ENCODE measurements around the gene SERTAD1.

SERTAD1 gene

DNA sequence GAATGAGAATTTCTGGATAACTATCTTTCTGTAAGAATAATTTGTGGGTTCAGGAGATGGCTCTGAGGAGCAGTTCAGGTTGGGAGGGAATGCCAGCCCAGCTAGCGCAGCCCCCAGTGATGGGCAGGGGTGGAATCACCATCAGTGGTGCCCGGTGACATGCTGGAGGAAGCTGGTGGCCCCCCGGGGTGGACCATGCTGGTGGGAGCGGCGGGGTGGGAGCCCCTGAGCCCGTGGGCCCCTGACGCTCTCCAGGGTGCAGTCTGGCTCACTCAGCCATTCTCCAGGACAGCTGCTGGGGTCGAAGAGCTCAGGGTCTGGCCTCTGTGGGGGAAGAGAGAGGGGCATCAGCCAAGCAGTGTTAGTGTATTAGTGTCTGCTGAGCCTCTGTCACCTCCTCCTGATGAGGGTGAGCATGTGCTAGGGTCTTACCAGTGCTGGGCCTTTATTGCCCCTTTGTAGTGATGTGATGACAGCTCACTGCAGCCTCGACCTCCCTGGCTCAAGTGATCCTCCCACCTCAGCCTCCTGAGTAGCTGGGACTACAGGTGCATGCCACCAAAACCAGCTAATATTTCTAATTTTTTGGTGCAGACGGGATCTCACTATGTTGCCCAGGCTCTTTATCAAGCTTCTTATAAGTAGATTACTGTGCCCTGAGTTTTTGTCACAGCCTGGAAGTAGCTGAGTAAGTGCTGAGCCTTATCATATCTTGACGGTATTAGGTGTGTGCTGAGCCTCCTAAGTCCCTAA is 46.2 kb downstream of the SERTAD1 start:
- TF ChIP-seq, protein P1, sequence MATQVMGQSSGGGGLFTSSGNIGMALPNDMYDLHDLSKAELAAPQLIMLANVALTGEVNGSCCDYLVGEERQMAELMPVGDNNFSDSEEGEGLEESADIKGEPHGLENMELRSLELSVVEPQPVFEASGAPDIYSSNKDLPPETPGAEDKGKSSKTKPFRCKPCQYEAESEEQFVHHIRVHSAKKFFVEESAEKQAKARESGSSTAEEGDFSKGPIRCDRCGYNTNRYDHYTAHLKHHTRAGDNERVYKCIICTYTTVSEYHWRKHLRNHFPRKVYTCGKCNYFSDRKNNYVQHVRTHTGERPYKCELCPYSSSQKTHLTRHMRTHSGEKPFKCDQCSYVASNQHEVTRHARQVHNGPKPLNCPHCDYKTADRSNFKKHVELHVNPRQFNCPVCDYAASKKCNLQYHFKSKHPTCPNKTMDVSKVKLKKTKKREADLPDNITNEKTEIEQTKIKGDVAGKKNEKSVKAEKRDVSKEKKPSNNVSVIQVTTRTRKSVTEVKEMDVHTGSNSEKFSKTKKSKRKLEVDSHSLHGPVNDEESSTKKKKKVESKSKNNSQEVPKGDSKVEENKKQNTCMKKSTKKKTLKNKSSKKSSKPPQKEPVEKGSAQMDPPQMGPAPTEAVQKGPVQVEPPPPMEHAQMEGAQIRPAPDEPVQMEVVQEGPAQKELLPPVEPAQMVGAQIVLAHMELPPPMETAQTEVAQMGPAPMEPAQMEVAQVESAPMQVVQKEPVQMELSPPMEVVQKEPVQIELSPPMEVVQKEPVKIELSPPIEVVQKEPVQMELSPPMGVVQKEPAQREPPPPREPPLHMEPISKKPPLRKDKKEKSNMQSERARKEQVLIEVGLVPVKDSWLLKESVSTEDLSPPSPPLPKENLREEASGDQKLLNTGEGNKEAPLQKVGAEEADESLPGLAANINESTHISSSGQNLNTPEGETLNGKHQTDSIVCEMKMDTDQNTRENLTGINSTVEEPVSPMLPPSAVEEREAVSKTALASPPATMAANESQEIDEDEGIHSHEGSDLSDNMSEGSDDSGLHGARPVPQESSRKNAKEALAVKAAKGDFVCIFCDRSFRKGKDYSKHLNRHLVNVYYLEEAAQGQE (IDR thresholded peaks at IDR 0.05; ENCODE audit: insufficient read depth in 1 of 2, low read depth in 2 of 2, low read length in 2 of 2), result no peak
- TF ChIP-seq TAF1 (IDR thresholded peaks at IDR 0.05; ENCODE audit: borderline replicate concordance, insufficient read depth, low read length) (no peak), POLR2AphosphoS5 (IDR thresholded peaks at IDR 0.05; ENCODE audit: low read depth, low read length) (no peak), FOXP2 (optimal IDR thresholded peaks at IDR 0.05; ENCODE audit: borderline replicate concordance, extremely low read depth, extremely low read length, insufficient read depth) (no peak)

DNA sequence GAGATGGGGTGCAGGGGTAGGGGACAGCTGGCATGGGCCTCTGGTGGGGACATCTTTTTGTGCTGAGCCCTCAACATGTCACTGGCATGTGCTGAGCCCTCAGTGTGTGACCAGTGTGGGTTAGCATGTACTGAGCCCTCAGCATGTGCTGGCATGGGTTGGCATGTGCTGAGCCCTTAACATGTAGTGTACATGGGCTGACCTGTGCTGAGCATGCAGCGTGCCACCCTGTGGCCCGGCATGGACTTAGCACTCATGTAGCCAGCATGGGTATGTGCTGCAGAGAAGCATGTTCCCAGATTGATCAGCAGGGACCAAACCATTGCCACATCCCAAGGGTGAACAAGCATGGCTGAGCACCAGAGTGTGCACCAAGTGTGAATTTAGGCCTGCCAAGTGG is 47.3 kb downstream of the SERTAD1 start:
- no peak for TF ChIP-seq POLR2AphosphoS5 (IDR thresholded peaks at IDR 0.05; ENCODE audit: low read depth, low read length)
- TF ChIP-seq FOXP2 (optimal IDR thresholded peaks at IDR 0.05; ENCODE audit: borderline replicate concordance, extremely low read depth, extremely low read length, insufficient read depth), result no peak
- no peak for TF ChIP-seq SIN3A (IDR thresholded peaks at IDR 0.05; ENCODE audit: borderline replicate concordance, insufficient read depth, low read length)
- TF ChIP-seq, protein P1 (IDR thresholded peaks at IDR 0.05; ENCODE audit: insufficient read depth in 1 of 2, low read depth in 2 of 2, low read length in 2 of 2), result no peak
- TF ChIP-seq TAF1 (IDR thresholded peaks at IDR 0.05; ENCODE audit: borderline replicate concordance, insufficient read depth, low read length), result no peak

DNA sequence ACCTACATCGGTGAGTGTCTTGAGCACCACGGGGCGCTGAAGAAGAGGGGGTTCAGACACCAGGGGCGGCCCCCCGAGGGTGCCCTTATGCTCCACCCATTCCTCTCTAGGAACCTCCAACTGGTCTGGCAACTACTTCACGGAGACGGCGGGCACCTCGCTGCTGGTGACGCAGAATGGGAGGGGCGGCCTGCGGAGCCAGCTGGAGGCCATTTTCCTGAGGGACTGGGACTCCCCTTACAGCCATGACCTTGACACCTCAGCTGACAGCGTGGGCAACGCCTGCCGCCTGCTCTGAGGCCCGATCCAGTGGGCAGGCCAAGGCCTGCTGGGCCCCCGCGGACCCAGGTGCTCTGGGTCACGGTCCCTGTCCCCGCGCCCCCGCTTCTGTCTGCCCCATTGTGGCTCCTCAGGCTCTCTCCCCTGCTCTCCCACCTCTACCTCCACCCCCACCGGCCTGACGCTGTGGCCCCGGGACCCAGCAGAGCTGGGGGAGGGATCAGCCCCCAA is 47.9 kb downstream of the SERTAD1 start:
- TF ChIP-seq, protein P1 (IDR thresholded peaks at IDR 0.05; ENCODE audit: insufficient read depth in 1 of 2, low read depth in 2 of 2, low read length in 2 of 2), result no peak
- no peak for TF ChIP-seq POLR2AphosphoS5 (IDR thresholded peaks at IDR 0.05; ENCODE audit: low read depth, low read length)
- TF ChIP-seq TAF1 (IDR thresholded peaks at IDR 0.05; ENCODE audit: borderline replicate concordance, insufficient read depth, low read length), result no peak
- TF ChIP-seq FOXP2 (optimal IDR thresholded peaks at IDR 0.05; ENCODE audit: borderline replicate concordance, extremely low read depth, extremely low read length, insufficient read depth), result no peak
- no peak for TF ChIP-seq SIN3A (IDR thresholded peaks at IDR 0.05; ENCODE audit: borderline replicate concordance, insufficient read depth, low read length)

DNA sequence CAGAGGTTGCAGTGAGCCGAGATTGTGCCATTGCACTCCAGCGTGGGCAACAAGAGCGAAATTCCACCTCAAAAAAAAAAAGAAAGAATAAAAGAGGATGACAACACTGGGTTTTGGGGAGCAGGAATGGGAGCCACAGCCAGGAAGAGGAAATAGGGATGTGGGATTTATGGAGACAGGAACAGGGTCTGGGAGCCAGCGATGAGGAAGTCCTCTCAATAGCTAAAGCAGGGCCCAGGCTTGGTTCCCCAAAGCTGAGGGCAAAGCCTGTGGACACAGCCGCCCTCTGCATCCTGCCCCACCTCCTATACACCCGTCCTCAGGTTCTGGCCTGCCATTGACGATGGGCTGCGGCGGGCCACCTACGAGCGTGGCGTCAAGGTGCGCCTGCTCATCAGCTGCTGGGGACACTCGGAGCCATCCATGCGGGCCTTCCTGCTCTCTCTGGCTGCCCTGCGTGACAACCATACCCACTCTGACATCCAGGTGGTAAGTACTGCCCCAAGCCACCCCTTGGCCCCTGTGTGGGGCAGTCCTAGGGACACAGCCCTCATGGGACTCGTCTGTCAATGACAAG is 49.4 kb downstream of the SERTAD1 start:
- TF ChIP-seq TAF1 (IDR thresholded peaks at IDR 0.05; ENCODE audit: borderline replicate concordance, insufficient read depth, low read length), result no peak
- no peak for TF ChIP-seq FOXP2 (optimal IDR thresholded peaks at IDR 0.05; ENCODE audit: borderline replicate concordance, extremely low read depth, extremely low read length, insufficient read depth)

DNA sequence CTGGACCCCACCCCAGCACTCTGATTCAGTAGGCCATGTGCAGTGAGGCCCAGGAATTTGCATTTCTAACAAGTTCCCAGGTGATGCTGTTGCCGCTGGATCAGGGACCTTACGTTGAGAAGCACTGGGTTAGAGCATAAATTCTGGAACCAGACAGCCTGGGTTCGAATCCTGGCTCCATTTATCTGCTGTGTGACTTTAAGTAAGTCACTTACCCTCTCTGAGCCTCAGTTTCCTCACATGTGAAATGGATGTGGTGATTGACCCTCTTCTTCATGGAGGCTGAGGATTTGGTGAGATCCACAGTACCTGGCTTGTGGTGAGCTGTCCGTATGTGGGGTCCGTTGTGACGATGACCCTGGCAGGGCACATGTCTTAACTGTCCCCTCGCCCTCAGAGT is 51.7 kb downstream of the SERTAD1 start:
- TF ChIP-seq TAF1 (IDR thresholded peaks at IDR 0.05; ENCODE audit: borderline replicate concordance, insufficient read depth, low read length) (no peak), FOXP2 (optimal IDR thresholded peaks at IDR 0.05; ENCODE audit: borderline replicate concordance, extremely low read depth, extremely low read length, insufficient read depth) (no peak), SIN3A (IDR thresholded peaks at IDR 0.05; ENCODE audit: borderline replicate concordance, insufficient read depth, low read length) (no peak), POLR2AphosphoS5 (IDR thresholded peaks at IDR 0.05; ENCODE audit: low read depth, low read length) (no peak)
- TF ChIP-seq, protein P1 (IDR thresholded peaks at IDR 0.05; ENCODE audit: insufficient read depth in 1 of 2, low read depth in 2 of 2, low read length in 2 of 2), result no peak

Measured in PFSK-1 (cell line).